GM19351 (cell line): ENCODE results near the gene P2RY13.

Experiments
- ATAC-seq: cut with Tn5 transposase; IDR thresholded peaks from one replicate; pipeline ENCODE4 v1.9.1; 2021; ENCODE audit warnings: mild to moderate bottlenecking, moderate library complexity; ENCODE audit not compliant: unreplicated experiment

P2RY13 gene

DNA sequence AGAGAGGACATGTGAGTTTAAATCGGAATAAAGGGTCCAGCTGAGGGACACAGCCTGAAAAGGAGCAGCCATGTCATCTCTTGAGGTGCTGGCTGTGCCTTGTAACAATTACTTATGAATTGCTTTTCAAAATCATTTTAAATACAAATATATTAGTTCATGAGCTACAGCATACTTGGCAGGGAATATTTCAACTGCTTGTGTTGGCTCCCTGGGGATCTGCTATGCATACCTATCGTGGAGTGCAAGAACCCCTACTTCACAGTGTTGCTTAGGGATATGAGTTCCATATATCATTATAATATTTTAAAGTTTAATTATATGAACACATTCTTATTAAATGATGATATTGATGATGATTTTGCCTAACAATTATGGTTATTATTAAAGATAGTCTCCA, 31.9 kb downstream of the P2RY13 start:
- ATAC-seq: no peak

DNA sequence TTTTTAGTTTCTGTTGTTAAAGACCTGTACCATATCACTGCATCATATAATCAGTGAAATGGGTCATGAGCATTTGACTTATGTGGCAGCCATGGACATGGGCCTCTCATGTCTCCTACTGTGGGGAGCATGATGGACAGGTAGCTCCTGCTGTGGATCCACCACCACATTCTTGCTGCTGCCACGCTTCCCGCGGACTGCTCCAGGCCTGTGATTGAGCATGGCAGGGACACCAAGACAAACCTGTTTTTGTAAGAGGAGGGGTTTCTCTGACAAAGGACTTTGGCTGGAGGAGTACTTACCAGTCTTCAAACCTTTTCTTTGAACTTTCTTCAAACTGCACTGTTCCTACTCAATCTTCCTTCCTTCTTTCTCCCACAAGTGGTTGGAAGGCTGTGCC, 33.1 kb downstream of the P2RY13 start:
- ATAC-seq: no peak

DNA sequence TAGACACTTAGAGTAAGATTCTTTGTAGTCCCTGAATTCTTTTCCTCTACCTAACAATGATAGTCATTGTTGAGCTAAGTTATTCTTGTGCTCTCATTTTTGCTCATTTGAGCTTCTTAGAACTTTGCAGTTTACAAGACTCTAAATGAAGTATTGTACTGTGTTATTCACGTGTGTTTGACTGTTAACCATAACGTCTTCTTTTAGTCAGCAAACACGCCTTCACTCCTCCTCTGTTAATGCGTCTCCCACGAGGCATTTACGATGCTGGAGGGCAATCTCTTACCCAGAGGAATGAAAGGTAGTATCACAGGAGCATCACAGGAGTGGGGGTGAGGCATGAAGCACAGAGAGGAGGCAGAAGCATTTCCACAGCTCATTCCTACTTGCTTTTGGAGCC, 36.2 kb downstream of the P2RY13 start:
- no peak for ATAC-seq

DNA sequence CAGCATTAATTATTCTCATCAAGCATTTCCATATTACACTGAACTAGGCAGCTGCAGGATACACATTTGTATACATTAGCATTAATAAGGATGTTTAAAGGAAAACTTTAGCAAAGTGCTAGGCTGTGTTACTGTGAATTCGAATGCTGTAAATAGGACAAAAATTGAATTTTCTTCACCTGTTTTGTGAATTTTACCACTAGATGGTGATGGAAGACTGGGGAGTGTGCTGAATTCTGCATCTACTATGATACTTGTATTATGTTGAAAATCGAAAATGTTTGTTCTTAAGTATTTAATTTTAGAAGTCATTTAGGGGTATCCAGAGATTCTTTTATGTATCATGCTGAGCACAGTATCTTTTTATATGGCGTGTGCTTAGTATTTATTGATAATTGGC, 38.7 kb downstream of the P2RY13 start:
- no peak for ATAC-seq

DNA sequence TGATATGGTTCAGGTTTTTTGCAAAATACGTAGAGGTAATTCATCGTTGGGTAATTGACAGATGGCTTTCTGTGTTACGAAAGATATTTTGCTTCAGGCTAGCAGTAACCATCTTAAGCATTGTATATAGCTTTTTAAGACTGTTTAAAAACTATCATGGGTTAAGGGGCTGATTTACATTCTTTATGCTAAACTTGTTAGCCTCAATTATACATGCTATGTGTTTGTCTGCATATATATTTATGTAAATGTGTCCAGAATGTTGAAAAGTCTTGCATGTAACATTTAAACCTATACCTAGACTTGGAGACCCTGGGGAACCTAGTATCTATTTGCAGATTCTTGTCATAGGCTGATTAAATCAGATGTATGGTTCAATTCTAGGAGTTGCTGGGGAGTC, 39.9 kb downstream of the P2RY13 start:
- no peak for ATAC-seq

DNA sequence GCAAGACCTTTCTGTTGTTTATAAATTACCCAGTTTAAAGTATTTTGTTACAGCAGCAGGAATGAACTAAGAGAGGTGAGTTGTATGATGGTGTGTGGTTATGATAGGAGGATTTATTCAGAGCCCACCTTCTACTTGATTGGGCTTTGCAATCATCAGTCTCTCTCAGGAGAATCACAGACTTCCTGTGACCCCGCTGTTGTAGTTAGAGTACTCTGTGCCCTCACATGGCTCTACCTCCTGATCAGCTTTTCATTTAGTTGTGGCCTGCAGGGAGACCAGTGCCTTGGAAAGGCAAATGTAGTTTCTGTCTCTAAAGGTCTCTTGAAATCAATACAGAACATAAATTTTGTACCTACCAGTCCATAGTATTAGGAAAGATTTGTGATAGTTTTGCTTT, 43.4 kb downstream of the P2RY13 start:
- ATAC-seq: no peak

DNA sequence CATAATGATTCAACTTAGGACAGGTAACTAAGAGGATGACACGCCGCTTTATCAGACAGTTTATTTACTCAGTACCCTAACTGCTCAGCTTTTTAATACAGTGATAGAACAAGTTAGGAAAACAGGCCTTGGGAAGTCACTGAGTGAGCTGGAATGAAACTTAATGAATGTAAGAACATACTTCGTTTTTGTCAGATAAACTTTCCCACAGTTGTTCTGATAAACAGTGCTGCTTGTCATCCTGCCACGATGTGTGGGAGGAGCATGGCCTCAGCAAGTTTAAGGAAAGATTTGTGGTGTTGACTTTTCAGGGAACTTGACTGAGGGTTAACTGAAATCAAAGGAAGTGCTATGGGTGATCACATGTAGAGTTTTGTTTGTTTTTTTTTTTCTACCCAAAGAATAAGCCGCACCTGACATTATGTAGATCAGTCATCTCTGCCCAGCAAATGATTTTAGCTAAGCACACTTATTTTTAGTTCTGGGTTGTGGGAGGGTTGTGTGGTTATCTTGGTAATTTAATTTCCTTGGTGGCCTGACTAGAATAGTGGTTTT, 45.4 kb downstream of the P2RY13 start:
- no peak for ATAC-seq

DNA sequence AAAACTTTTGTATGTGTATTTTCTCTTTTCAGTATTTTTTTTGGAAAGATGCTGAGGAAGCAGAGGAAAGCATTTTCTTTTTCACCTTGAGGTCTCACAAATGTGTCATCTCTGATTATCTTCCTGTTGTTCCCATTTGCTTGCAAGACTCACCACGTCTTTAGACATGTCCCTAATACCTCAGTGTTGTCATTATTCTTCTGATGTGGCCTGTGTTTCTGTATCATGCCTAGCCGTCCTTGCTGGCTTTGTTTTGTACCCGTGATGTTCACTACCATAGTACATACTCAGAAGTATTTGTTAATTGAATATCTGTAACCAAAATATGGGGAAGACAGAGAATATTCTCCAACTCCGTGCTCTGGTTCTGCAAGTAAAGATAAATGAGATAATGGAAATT, 46.0 kb downstream of the P2RY13 start:
- no peak for ATAC-seq

DNA sequence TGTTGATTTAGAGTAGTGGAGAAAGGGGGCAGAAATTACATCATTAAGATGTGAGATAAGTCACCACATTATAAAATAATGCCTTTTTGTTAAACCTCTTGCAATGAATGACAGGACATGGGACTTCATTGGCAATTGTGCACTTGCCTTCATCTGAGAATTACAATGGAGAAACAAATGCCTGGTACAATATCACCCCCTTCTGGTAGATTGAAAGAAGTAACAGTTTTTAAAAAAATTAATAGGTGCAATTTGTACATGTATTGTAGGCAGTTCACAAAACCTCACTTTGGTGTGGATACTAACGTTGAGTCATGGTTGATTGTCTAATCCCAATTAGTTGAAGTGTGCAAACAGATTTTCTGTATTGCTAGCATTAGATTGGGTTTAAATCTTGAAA, 46.4 kb downstream of the P2RY13 start:
- peak; percentile 47 for ATAC-seq

DNA sequence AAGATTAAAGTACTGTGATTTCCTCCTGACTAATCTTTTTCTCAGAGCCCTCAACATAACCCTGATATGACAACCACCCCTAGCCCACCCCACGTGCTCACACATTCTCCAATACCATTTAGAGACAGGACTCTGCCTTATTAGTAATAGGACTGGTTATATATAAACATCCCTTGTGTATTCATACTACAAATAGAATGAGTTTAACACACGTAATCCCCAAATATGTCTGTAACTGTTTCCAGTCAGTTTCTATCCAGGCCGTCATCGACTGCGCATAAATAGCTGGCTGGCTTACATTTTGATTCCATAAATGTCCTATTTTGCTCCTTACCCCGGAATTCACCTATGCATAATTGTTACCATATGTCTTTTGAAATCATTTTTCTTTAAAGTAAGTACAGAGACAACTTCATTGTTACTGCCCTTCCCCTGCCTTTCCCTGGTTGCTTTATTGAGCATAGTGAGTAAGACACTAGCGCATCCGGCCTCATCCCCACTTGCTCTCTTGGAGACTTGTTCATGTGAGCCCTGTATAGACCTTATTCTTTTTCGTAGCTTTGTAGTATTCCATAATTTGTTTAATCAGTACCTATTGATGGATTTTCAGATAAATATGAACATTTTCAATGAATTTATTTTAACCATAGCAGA, 47.6 kb downstream of the P2RY13 start:
- ATAC-seq: no peak

DNA sequence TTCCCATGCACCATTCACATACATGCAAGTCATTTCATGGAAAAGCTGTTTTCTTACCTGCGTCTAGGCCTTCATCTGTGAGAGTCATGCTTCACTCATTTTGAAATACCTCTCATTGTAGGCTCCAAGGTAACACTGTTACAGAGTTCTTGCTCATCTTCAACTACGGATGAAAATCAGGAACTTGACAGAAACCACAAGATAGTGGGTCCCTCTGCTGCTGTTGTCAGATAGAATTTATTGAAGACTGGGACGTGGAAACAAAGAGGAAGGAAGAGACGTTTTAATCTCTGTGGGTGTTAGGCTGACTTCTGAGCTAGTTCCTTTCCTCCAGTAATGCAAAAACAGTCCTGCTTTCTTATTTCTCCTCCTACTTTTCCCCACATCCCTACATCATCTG, 51.1 kb downstream of the P2RY13 start, which contains the start of gene P2RY14:
TSS of gene P2RY14 (minus strand) at position 313 of the 400 bp plus-strand sequence. CDS start 64,226 bp downstream, outside the sequence.
- ATAC-seq: no peak

DNA sequence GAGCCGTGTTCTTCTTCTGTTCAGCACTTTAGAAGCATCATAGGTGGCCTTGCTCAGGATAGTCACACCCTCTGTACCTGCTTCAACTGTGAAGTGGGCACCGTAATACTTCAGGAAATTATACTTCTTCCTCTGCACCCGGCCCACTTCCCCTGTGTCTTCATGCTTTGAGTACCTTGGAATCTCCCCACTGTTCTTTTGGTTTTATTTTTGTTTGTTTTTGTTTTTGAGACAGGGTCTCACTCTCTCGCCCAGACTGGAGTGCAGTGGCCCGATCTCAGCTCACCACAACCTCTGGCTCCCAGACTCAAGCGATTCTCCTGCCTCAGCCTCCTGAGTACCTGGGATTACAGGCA, 52.7 kb downstream of the P2RY13 start:
- peak; percentile 59 for ATAC-seq
